Testis (tissue), 2 donors: ENCODE data around the gene C16orf87.

ENCODE experiments used
- CTCF ChIP-seq, 3 experiments: fragments of 450-650 bp in 2 of 3; fragments of 200-600 bp in 1 of 3; sonication (generic) in 1 of 3; IDR thresholded peaks; one replicate each; pipeline ENCODE4 v1.5.1; 2016 to 2019; ENCODE audit warnings: antibody characterized with exemption in 3 of 3, mild to moderate bottlenecking in 2 of 3, moderate library complexity in 1 of 3
- POLR2A ChIP-seq: fragments of 450-650 bp; IDR thresholded peaks from one replicate; pipeline ENCODE4 v1.6.1; 2017; ENCODE audit warnings: antibody characterized with exemption, mild to moderate bottlenecking, moderate library complexity

- TF ChIP-seq POLR2A, result no peak
- no peak for TF ChIP-seq CTCF (IDR thresholded peaks at IDR 0.05)
Measured at GRCh38 chr16:46777804-46778203, 53.2 kb downstream of the C16orf87 start.
